Head of caudate nucleus (tissue), 42 donors: ENCODE measurements around the gene ENTPD8.

Experiments used
- DNase-seq, 42 donors: peaks; one replicate each; pipeline versions ENCODE4 v3.0.0 to v3.0.0-alpha.2; 2020 to 2021; ENCODE audit warnings: mixed read lengths in 7 of 42
- intact Hi-C: fragments of 100-400 bp; cut with DNase I; formaldehyde crosslinking; loops from one replicate; pipeline ENCODE4 v1.15.0; 2022

The ENTPD8 gene

DNA sequence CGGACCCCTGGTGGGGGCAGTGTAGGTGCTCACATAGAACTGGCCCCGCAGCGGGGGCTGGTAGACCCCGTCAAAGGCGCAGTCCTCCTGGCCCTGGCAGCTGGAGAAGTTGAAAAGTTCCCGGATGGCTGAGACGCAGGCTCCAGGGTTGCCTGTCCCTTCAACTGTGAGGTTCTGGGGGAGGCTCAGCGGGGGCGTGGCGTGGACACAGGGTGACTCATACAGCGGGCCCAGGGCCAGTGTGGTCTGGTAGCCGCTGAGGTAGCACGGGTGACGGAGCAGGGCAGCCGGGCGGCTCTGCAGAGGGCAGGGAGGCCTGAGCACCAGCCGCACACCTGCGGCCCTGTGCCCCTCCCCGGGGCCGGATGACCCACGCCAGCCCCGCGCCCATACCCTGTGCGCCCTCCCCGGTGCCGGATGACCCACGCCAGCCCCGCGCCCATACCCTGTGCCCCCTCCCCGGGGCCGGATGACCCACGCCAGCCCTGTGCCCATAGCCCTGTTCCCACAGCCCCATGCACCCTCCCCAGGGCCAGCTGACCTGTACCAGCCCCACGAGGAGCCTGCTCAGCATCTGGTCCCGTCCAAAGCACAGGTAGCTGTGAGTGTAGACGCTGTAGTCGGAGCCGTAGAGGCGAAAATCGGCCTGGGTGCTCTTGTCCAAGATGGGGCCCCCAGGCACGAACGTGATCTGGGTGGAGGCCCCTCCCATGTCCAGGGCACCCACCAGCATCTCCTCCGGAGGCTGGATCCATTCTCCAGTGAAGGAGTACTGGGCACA, 5.0 kb downstream of the ENTPD8 start:
- intact Hi-C loops = no loop called here

GRCh38 chr9:137435381-137435891, 5.7 kb downstream of the ENTPD8 start:
- peak in 1 of 42 donors; percentile 3 for DNase-seq
- intact Hi-C loops = no loop called here

More for the DNA sequence above, 5.0 kb downstream of the ENTPD8 start:
- peak in 1 of 42 donors; percentile 3 for DNase-seq

DNA sequence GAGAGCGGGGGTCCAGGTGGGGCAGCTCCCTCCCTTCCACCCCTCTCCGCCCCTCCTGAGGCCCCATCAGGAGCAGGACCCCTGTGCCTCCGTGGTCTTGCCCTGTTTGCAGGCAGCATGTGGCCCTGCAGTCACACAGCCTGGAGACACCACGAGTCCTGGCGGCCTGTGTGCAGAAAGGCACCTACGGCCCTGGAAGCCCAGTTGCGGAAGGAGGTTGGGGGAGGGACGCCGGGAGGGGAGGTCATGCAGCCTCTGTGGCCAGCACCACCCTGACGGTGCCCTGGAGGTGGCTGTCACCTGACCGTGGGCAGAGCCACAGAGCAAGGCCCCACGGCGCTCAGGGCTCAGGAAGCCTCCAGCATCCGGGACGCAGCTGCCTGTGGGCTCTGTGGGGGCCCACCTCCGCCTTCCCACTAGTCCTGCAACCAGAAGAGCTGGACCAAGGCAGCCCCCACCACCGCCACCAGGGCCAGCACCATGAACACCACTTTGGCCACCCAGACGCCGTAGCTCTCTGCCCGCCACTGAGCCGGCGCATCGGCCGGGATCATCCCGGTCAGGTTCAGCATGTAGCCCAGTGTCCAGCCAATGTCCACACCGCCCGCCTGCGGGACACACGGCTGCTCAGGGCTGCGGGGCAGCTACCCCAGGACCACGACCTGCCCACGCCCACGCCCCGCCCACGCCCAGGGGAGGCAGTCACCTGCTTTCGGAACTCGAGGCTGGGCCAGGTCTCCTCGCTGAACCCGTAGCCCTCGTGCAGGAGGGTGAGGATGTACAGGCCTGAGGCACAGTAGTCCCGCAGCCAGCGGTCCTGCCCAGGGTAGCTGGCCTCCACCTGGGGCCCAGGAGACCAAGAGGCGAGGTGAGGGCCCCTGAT, 6.4 kb downstream of the ENTPD8 start:
- intact Hi-C loops = no loop called here
- no peak for DNase-seq

GRCh38 chr9:137433916-137434431, 7.2 kb downstream of the ENTPD8 start:
- DNase-seq = no peak
- intact Hi-C loops = no loop called here

GRCh38 chr9:137433349-137433915, 7.7 kb downstream of the ENTPD8 start:
- intact Hi-C loops = no loop called here
- no peak for DNase-seq

DNA sequence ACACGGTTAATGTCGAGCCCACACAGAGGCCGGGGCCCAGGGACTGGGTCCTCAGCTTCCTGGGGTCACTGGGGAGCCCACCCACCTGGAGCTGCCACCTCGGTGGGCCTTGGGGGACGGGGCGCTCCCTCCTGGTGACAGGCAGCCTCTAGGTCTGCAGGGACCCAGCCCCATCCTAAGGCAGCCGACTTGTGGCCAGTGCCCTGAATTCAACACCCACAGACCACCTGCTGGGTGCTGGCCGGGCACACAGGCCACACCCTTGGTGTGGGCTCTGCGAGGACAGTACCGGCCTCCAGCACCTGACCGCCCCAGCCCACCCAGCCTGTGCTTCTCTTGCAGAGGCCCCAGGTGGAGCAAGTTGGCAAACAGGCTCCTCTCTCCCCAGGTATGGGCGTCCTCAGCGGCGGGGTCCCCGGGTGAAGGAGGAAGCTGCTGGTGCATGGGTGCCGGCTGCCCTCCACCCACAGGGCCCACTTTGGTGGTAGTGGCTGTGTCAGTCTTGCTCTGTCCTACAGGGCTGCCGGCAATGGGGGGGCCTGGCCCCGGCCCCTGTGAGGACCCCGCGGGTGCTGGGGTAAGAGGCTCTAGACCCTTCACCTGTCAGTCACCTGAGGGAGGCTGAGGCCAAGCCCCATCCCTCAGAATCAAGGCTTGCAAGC, 8.3 kb downstream of the ENTPD8 start:
- no peak for DNase-seq
- intact Hi-C loops = no loop called here

DNA sequence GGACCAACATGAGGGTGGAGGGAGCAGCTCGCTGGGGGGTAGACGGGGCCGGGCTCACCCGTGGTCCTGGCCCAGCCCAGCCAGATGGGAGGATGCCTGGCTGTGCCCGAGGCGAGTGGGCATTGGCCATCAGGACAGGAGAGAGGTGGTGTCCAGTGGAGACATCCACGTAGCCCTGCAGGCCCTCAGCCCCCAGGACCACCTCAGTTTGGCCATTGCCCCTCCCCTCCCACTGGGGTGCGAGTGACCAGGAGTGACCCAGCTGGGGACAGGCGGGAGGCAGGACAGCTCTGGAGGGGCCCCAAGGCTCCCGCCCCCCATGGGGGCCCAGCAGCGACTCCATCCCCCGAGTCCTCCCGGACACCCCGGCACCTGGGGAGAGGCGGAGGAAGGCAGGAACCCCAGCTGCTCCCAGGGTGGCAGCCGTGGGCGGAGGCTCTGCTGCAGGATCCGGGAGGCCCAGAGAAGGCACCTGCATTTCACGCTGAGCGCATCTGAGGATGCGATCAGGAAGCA, 9.7 kb downstream of the ENTPD8 start:
- intact Hi-C loops = no loop called here

GRCh38 chr9:137430723-137431415, 10.3 kb downstream of the ENTPD8 start:
- DNase-seq = peak in 1 of 42 donors; percentile 3
- intact Hi-C loops = no loop called here

More for the DNA sequence above, 9.7 kb downstream of the ENTPD8 start:
- peak in 15 of 42 donors; percentile 48 to 73 (median 57) for DNase-seq

- no peak for DNase-seq
- intact Hi-C loops = loop anchor here (10.0 kb wide), 1 partner anchor 125 kb away; the partner anchor contains the start of gene NRARP
These were observed 11.0 kb downstream of the ENTPD8 start for GRCh38 chr9:137429974-137430722.

DNA sequence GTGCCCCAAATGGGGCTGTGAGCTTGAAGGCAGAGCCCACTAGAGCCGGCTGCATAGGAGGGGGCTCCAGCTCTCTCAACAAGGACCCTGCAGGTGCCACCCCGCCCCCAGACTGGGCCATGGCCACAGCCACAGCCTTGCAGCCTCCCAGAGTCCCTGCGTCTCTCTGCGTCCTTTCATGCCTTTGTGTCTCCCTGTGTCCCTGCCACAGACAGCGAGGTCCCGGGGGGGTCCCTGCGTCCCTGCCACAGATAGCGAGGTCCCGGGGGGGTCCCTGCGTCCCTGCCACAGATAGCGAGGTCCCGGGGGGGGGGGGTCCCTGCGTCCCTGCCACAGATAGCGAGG, 11.6 kb downstream of the ENTPD8 start:
- no peak for DNase-seq
- intact Hi-C loops = loop anchor here (10.0 kb wide), 1 partner anchor 125 kb away; the partner anchor contains the start of gene NRARP

GRCh38 chr9:137428841-137429545, 12.2 kb downstream of the ENTPD8 start:
- intact Hi-C loops = loop anchor here (10.0 kb wide), 1 partner anchor 124 kb away; the partner anchor contains the start of gene NRARP

DNA sequence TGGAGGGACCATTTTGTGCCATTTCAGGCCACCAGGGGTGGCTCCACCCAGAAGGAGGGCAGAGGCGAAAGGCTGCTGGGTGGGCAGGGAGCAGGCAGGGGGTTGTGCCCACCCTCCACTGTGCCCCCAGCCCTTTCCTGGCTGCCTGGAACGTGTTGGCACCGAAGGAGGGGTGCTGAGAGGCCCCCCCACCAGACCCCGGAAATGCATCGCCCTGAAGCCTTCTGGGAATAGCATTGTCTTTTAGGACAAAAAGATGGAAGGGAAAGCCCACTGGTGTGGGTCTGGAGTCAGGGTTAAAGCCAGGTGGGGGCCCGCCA, 12.9 kb downstream of the ENTPD8 start:
- intact Hi-C loops = loop anchor here (10.0 kb wide), 1 partner anchor 123 kb away; the partner anchor contains the start of gene NRARP
- no peak for DNase-seq

More at GRCh38 chr9:137428841-137429545, 12.2 kb downstream of the ENTPD8 start:
- no peak for DNase-seq

DNA sequence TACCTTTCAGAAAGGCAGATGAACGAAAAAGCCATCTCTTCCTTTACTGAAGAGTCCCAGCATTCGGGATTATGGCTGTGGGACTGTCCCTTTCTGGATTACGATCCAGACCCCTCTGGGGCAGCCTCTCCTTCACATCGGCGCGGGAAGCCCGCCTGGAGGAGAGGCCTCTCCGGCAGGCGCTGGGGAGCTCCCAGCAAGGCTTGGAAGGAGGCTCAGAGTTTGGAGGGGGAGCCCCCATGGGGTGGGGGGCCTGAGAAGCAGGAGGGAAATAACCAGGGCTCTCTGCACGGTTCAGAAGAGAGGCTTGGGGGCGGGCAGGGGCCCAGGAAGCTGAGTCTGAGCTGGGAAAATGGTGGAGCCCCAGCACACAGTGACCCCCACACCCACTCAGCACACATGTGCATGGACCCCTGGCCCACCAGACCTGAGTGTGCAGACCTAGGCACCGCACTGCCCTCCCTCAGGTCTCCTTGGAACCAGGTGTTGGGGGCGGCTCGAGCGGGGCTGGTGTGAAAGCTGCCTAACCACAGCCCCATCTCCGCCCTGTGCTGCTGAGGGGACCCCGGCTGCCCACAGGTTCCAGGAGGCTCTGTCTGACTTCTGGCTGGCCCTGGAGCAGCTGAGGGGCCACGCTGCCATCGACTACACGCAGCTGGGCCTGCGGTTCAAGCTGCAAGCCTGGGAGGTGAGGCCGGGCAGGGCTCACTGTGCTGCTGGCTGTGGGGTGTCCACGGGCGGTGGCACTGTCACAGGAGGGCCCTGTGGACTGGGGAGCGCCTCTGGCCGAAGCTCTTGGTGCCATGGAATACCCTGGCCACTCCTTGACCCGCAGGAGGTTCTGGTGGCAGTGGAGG, 13.5 kb downstream of the ENTPD8 start:
- intact Hi-C loops = loop anchor here (10.0 kb wide), 1 partner anchor 123 kb away; the partner anchor contains the start of gene NRARP
- DNase-seq = no peak

DNA sequence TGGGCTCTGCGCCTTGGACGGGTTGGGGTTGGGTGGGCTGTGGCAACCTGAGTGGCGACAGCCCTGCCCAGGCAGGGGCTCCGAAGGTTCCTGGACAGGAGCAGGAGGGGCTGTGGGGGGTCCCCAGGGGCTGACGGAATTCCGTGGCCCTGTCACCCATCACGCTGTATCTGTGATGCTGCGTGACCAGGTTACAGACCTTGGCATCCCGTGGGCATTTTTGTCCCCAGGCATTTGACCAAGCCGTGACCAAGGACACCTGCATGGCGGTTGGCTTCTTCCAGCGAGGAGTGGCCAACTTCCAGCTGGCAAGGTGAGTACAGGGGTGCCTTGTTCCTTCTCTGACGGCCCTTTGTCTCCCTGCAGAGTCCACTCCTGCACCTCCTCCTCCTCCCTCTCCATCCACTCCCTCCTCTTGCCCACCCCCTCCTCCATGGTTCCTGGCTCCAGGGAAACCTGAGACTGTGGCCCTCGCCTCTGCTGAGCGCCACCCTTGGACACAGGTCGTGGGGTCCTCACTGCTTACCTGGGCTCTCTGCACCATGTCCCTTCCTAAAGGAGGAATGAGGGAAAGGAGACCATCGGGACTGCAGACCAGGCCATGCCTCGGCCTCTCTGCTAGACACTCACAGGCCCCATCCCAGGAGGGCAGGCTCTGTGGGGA, 15.0 kb downstream of the ENTPD8 start:
- DNase-seq = peak in 1 of 42 donors; percentile 3
- intact Hi-C loops = loop anchor here (10.0 kb wide), 1 partner anchor 121 kb away; the partner anchor contains the start of gene NRARP
